Brain microvascular endothelial cell (primary cell): ENCODE results near the gene VAC14.
"Not testable (repeated sequence)": the region's sequence is repeated elsewhere in the genome, so short reads cannot be mapped to it uniquely, and the experiment has no call there.

Source experiments
- DNase-seq: peaks from one replicate; pipeline ENCODE4 v3.0.0-alpha.2; 2020
- H3K27ac ChIP-seq: fragments of 250-450 bp; sonication (Bioruptor Pico); 2 replicates; pipeline ENCODE4 v1.5.1; 2020; ENCODE audit warnings: mild to moderate bottlenecking, moderate library complexity
- H3K27me3 ChIP-seq: fragments of 250-450 bp; sonication (Bioruptor Pico); replicated peaks from 2 replicates; pipeline ENCODE4 v1.5.1; 2020; ENCODE audit warnings: mild to moderate bottlenecking
- H3K36me3 ChIP-seq: fragments of 250-450 bp; sonication (Bioruptor Pico); replicated peaks from 2 replicates; pipeline ENCODE4 v1.5.1; 2020; ENCODE audit warnings: mild to moderate bottlenecking
- H3K4me3 ChIP-seq: 2 replicates; pipeline ENCODE4 v1.5.1; 2011; ENCODE audit warnings: low read depth, mild to moderate bottlenecking, control low read depth, low read length, moderate library complexity
- CTCF ChIP-seq: IDR thresholded peaks from 2 replicates; pipeline ENCODE4 v1.5.1; 2011; ENCODE audit warnings: low read depth, mild to moderate bottlenecking, moderate library complexity, low read length, control low read depth, inconsistent platforms; ENCODE audit errors: missing control alignments
- in situ Hi-C: cut with HindIII; loops from 2 replicates; pipeline ENCODE4 v1.10.0; 2017; ENCODE audit warnings: low sequenced_read_pairs, low pct_ligation_motif_present

Gene VAC14

DNA sequence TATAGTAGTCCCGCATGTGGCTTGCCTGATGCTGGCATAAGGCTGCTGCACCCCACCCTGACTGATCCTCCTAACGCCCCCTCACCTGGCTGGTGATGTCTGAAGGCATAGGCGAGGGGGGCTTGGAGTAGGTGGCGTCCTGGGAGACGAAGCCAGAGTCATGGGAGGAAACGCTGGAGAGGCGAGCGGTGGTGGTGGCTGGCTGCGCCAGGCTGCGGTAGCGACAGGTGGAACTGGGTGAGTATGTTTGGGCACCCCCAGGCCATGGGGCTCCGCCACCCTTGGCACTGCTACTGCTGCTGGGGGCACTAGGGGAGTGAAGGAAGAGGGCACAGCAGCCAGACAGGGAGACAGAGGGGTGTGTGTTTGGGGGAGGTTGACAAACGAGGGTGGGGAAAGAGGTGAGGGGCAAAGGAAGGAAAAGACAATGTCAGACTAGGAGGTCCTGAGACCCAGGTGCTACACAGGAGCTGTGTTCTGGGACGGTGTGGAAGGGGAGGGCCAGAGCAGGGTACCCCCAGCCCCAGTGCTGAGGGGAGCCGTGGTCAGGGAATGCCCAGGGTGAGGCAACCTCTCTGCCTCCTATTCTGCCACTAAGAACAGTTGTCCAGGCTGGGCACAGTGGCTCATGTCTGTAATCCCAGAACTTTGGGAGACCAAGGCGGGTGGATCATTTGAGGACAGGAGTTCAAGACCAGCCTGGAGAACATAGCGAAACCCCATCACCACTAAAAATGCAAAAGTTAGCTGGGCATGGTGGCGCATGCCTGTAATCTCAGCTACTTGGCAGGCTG is 126.5 kb downstream of the VAC14 start:
- no peak for TF ChIP-seq CTCF
- no peaks in the 10 kb centered on the region for H3K27me3 ChIP-seq
- H3K27ac ChIP-seq: no peak overlapping the region
- in situ Hi-C loops: no loop called here
- peaks cover 17% of the 10 kb centered on the region for H3K36me3 ChIP-seq
- H3K4me3 ChIP-seq: no peak overlapping the region
- DNase-seq: no peak

DNA sequence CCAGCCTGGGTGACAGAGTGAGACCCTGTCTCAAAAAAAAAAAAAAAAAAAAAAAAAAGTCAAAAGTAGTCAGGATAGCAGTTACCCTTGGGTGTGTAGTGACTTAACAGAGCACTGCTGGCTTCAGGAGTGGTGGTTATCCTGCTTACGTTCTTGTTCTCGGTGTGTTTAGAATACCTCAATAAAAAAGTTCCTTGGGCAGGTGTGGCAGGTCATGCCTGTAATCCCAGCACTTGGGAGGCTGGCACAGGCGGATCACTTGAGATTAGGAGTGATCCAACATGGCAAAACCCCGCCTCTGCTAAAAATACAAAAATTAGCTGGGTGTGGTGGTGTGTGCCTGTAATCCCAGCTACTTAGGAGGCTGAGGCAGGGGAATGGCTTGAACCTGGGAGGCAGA is 130.0 kb downstream of the VAC14 start:
- H3K27me3 ChIP-seq, in situ Hi-C loops, DNase-seq, H3K4me3 ChIP-seq, H3K27ac ChIP-seq: not testable (repeated sequence)
- H3K36me3 ChIP-seq: peaks cover 11% of the 10 kb centered on the region

DNA sequence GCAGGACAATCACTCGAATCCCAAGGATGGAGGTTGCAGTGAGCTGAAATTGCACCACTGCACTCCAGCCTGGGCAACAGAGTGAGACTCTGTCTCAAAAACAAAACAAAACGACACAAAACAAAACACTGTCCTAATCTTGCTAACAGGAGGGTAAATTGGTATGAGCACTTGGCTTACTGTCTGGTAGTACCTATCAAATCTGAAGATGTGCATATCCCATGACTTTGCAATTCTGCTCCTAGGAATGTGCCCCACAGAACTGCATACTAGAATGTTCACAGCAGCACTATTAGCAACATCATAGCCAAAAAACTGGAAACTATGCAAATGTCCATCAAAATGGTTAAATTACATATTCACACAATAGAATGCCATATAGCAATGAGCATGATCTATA is 130.8 kb downstream of the VAC14 start:
- no peak for TF ChIP-seq CTCF
- Histone ChIP-seq H3K27me3 (no peaks in the 10 kb centered on the region), H3K36me3 (peaks cover 10% of the 10 kb centered on the region), H3K27ac (no peak overlapping the region), H3K4me3 (no peak overlapping the region)
- DNase-seq: no peak
- in situ Hi-C loops: no loop called here

GRCh38 chr16:70665806-70666735 is 134.9 kb downstream of the VAC14 start:
- TF ChIP-seq CTCF: no peak
- in situ Hi-C loops: no loop called here
- H3K4me3 ChIP-seq: no peak overlapping the region
- peaks cover 19% of the 10 kb centered on the region for H3K36me3 ChIP-seq
- H3K27me3 ChIP-seq: no peaks in the 10 kb centered on the region
- no peak for DNase-seq
- no peak overlapping the region for H3K27ac ChIP-seq

DNA sequence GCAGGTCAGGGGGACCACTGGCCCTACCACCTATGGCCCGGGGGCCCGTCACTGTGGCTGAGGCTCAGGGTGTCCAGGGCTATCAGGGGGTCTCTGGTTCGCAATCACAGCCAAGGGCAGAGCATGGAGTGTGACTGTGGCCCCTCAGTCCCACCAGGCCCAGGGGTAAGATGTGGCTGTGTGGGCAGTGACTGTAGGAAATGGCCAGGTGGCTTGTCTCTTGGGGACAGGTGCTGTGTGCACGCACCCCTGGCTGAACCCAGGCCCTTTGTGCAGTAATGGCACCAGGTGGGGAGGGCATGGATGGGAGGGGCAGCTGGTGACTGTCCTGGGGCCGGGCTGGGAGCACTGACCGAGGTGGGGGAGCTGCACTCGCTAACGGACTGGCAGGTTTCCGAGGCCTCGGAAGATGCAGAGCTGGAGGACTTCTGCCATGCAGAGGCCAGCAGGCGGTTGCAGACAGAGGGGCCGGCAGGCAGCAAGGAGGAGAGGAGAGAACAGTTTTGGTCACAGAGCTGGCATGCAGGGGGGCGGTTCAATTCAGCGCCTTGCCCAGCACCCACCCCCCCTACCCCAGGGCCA is 135.8 kb downstream of the VAC14 start:
- H3K36me3 ChIP-seq: peaks cover 19% of the 10 kb centered on the region
- DNase-seq: no peak
- no peak for TF ChIP-seq CTCF
- no peak overlapping the region for H3K27ac ChIP-seq
- in situ Hi-C loops: no loop called here
- H3K4me3 ChIP-seq: no peak overlapping the region
- no peaks in the 10 kb centered on the region for H3K27me3 ChIP-seq
